NCI-H2107 treated with DMSO at 0.1 percent for 48 hours (cell line): Measurements from ENCODE around the gene BCAS3.

ENCODE experiments used
- DNase-seq: peaks from one replicate; lab custom pipeline; 2025; ENCODE audit not compliant: unreplicated experiment; lab: John Stamatoyannopoulos, UW

The BCAS3 gene

GRCh38 chr17:61402978-61403800 is 725.5 kb downstream of the BCAS3 start:
- DNase-seq, result peak; percentile 26

- DNase-seq, result no peak
Measured at GRCh38 chr17:61403801-61404662, 726.4 kb downstream of the BCAS3 start.

- no peak for DNase-seq
Measured at GRCh38 chr17:61404663-61404912, 726.9 kb downstream of the BCAS3 start.

GRCh38 chr17:61404913-61405685 is 727.4 kb downstream of the BCAS3 start:
- no peak for DNase-seq

GRCh38 chr17:61405686-61406536 is 728.3 kb downstream of the BCAS3 start:
- no peak for DNase-seq

GRCh38 chr17:61406537-61406845 is 728.8 kb downstream of the BCAS3 start:
- DNase-seq, result no peak

- DNase-seq, result no peak
Measured at GRCh38 chr17:61406971-61407911, 729.6 kb downstream of the BCAS3 start.

GRCh38 chr17:61408151-61409041 is 730.7 kb downstream of the BCAS3 start:
- DNase-seq, result no peak

GRCh38 chr17:61409301-61410112 is 731.9 kb downstream of the BCAS3 start:
- no peak for DNase-seq

- DNase-seq, result no peak
Measured at GRCh38 chr17:61410141-61411010, 732.7 kb downstream of the BCAS3 start.

- DNase-seq, result no peak
Measured at GRCh38 chr17:61411011-61411260, 733.3 kb downstream of the BCAS3 start.

- no peak for DNase-seq
Measured at GRCh38 chr17:61411261-61412142, 733.9 kb downstream of the BCAS3 start.

- DNase-seq, result peak; percentile 33
Measured at GRCh38 chr17:61412143-61412859, 734.6 kb downstream of the BCAS3 start.

- no peak for DNase-seq
Measured at GRCh38 chr17:61412860-61413660, 735.4 kb downstream of the BCAS3 start.

GRCh38 chr17:61413661-61414126 is 736.0 kb downstream of the BCAS3 start:
- no peak for DNase-seq
